Measurements from ENCODE around the gene NRIP1.

Gene NRIP1

DNA sequence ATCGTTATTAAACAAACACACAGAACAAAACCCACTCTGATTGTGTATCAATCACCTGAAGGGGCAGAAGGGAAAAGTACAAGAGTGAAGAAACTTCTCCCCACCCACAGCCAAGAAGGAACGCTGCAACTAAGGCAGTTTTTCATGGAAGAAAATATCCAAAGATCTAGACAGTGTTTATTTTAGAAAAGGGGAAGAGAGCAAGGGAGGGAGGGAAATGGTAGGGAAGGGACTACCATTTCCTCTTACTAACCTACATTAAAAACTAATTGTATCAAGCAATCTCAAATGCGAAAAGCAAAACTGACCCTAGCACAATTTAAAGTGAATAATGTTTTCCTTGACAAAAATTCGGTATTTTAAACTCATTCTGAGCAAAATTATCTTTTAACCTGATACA is 3.5 kb downstream of the NRIP1 start:
- peak overlapping the region; percentile 2 for H3K27ac ChIP-seq
- peak overlapping the region; percentile 7 for H3K4me3 ChIP-seq (ENCODE audit: low read depth, low read length)
- in situ Hi-C loops (cut with HindIII; ENCODE audit: low pct_ligation_motif_present, low sequenced_read_pairs): no loop called here

DNA sequence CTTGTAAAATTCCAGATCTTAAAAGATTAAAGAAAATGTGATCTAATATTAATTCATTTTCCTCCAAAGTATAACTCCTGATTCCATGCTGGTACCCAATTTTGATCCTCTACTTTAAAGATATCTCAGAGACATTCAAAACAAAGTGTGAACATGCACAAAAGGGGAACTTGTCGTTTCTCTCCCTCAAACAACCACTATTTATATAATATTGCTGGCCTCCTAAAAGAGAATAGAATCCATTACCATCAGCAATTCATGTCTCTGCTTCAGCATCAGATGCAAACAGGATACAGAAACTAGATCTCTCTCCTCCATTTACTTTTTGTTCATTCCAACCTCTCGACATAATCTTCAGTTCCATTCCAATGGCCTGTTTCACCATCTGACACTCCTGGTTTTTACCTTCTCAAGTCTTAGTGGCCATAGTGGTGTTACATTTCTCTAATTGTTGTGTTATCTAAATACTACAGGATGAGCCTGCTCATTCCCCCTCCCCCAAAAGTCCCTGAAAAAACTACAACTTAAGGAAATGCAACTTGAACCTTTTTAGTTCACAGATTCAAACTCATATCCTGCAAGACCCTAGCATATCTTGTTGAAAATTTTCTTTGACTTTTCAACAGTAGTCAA is 4.1 kb downstream of the NRIP1 start:
- Histone ChIP-seq H3K36me3 (replicated peaks) (peaks cover 6% of the 10 kb centered on the region), H3K27me3 (replicated peaks) (no peaks in the 10 kb centered on the region), H3K27ac (peak overlapping the region; percentile 2), H3K4me3 (ENCODE audit: low read depth, low read length) (peak overlapping the region; percentile 7)
- in situ Hi-C loops (cut with HindIII; ENCODE audit: low pct_ligation_motif_present, low sequenced_read_pairs): no loop called here
- TF ChIP-seq CTCF (IDR thresholded peaks at IDR 0.05; ENCODE audit: low read depth, low read length, missing control alignments): no peak
- DNase-seq: peak; percentile 7

More for the DNA sequence above, 3.5 kb downstream of the NRIP1 start:
- peaks cover 6% of the 10 kb centered on the region for H3K36me3 ChIP-seq (replicated peaks)
- H3K27me3 ChIP-seq (replicated peaks): no peaks in the 10 kb centered on the region
- DNase-seq: no peak
- no peak for TF ChIP-seq CTCF (IDR thresholded peaks at IDR 0.05; ENCODE audit: low read depth, low read length, missing control alignments)

GRCh38 chr21:15059397-15059796 is 5.4 kb downstream of the NRIP1 start:
- no peak for DNase-seq
- Histone ChIP-seq H3K27ac (peak overlapping the region; percentile 74), H3K27me3 (replicated peaks) (no peaks in the 10 kb centered on the region), H3K36me3 (replicated peaks) (peaks cover 6% of the 10 kb centered on the region), H3K4me3 (ENCODE audit: low read depth, low read length) (no peak overlapping the region)
- no peak for TF ChIP-seq CTCF (IDR thresholded peaks at IDR 0.05; ENCODE audit: low read depth, low read length, missing control alignments)
- in situ Hi-C loops (cut with HindIII; ENCODE audit: low pct_ligation_motif_present, low sequenced_read_pairs): no loop called here

GRCh38 chr21:15058854-15059263 is 5.9 kb downstream of the NRIP1 start:
- H3K36me3 ChIP-seq (replicated peaks): peaks cover 3% of the 10 kb centered on the region
- peak; percentile 52 for DNase-seq

DNA sequence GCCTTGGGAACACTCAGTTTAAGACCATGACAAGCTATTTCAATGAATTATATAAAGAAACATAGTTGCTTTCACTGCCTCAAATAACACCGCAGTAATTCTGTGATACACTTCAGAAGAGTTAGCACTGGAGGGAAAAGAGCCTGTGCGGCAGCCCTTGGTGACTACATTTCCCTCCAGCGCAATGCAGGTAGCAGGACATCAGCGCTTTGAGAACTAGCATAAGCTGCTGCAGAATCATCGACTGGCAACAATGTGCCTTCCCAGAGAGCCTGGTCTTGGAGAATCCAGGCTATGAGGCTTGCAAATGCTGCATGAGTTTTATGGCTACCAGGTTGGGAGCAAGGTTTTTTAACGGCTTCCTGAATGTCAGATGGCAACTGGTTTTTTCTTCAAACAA is 7.5 kb downstream of the NRIP1 start:
- no peak for TF ChIP-seq CTCF (IDR thresholded peaks at IDR 0.05; ENCODE audit: low read depth, low read length, missing control alignments)
- Histone ChIP-seq H3K4me3 (ENCODE audit: low read depth, low read length) (no peak overlapping the region), H3K27ac (no peak overlapping the region), H3K36me3 (replicated peaks) (no peaks in the 10 kb centered on the region), H3K27me3 (replicated peaks) (no peaks in the 10 kb centered on the region)
- DNase-seq: no peak
- in situ Hi-C loops (cut with HindIII; ENCODE audit: low pct_ligation_motif_present, low sequenced_read_pairs): no loop called here

More at GRCh38 chr21:15058854-15059263, 5.9 kb downstream of the NRIP1 start:
- in situ Hi-C loops (cut with HindIII; ENCODE audit: low pct_ligation_motif_present, low sequenced_read_pairs): no loop called here
- Histone ChIP-seq H3K4me3 (ENCODE audit: low read depth, low read length) (no peak overlapping the region), H3K27ac (peak overlapping the region; percentile 74), H3K27me3 (replicated peaks) (no peaks in the 10 kb centered on the region)
- TF ChIP-seq CTCF (IDR thresholded peaks at IDR 0.05; ENCODE audit: low read depth, low read length, missing control alignments): no peak

All from brain microvascular endothelial cell (primary cell).